ENCODE measurements around the gene PACSIN1. TPM values are rescaled to one million over a fixed set of nuclear protein-coding genes. Genes with fewer than 3 reads are reported as not detected.
A peak's percentile ranks its signal among the peaks of the same experiment; 100 is the strongest.

The PACSIN1 gene
- total and polyA plus RNA-seq, 7 donors, result 0.36 to 1.9 (median 0.68) TPM; not detected in 2

GRCh38 chr6:34544052-34544604, 78.3 kb downstream of the PACSIN1 start:
- H3K27ac ChIP-seq, result no peak overlapping the region
- intact Hi-C loops (cut with DNase I), result no loop called here
- WGBS, 2 donors, result 93 to 94% methylated on average over 27 of the region's 27 CpGs
- no peaks in the 10 kb centered on the region for H3K36me3 ChIP-seq
- DNase-seq, result no peak
- H3K27me3 ChIP-seq, result no peaks in the 10 kb centered on the region
- no peaks in the 10 kb centered on the region for H3K9me3 ChIP-seq
- TF ChIP-seq POLR2A (IDR thresholded peaks at IDR 0.05) (no peak), POLR2AphosphoS5 (IDR thresholded peaks at IDR 0.05) (no peak), EP300 (IDR thresholded peaks at IDR 0.05) (no peak)
- TF ChIP-seq, protein P1, sequence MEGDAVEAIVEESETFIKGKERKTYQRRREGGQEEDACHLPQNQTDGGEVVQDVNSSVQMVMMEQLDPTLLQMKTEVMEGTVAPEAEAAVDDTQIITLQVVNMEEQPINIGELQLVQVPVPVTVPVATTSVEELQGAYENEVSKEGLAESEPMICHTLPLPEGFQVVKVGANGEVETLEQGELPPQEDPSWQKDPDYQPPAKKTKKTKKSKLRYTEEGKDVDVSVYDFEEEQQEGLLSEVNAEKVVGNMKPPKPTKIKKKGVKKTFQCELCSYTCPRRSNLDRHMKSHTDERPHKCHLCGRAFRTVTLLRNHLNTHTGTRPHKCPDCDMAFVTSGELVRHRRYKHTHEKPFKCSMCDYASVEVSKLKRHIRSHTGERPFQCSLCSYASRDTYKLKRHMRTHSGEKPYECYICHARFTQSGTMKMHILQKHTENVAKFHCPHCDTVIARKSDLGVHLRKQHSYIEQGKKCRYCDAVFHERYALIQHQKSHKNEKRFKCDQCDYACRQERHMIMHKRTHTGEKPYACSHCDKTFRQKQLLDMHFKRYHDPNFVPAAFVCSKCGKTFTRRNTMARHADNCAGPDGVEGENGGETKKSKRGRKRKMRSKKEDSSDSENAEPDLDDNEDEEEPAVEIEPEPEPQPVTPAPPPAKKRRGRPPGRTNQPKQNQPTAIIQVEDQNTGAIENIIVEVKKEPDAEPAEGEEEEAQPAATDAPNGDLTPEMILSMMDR (IDR thresholded peaks at IDR 0.05), result no peak
- H3K4me3 ChIP-seq, result no peak overlapping the region
- H3K4me1 ChIP-seq, result peaks cover 0 to 16% (median 11%) of the 10 kb centered on the region in 4 donors

- Histone ChIP-seq H3K27ac (no peak overlapping the region), H3K4me1 (peaks cover 0 to 16% (median 11%) of the 10 kb centered on the region in 4 donors), H3K4me3 (no peak overlapping the region), H3K36me3 (no peaks in the 10 kb centered on the region), H3K9me3 (no peaks in the 10 kb centered on the region), H3K27me3 (no peaks in the 10 kb centered on the region)
- WGBS, 2 donors, result 50 to 79% methylated on average over 13 of the region's 13 CpGs
- intact Hi-C loops (cut with DNase I), result no loop called here
- DNase-seq, result no peak
- no peak for TF ChIP-seq POLR2A (IDR thresholded peaks at IDR 0.05)
- no peak for TF ChIP-seq POLR2AphosphoS5 (IDR thresholded peaks at IDR 0.05)
- no peak for TF ChIP-seq EP300 (IDR thresholded peaks at IDR 0.05)
- TF ChIP-seq, protein P1 (IDR thresholded peaks at IDR 0.05), result no peak
Observed at GRCh38 chr6:34544776-34545471, 79.0 kb downstream of the PACSIN1 start.

DNA sequence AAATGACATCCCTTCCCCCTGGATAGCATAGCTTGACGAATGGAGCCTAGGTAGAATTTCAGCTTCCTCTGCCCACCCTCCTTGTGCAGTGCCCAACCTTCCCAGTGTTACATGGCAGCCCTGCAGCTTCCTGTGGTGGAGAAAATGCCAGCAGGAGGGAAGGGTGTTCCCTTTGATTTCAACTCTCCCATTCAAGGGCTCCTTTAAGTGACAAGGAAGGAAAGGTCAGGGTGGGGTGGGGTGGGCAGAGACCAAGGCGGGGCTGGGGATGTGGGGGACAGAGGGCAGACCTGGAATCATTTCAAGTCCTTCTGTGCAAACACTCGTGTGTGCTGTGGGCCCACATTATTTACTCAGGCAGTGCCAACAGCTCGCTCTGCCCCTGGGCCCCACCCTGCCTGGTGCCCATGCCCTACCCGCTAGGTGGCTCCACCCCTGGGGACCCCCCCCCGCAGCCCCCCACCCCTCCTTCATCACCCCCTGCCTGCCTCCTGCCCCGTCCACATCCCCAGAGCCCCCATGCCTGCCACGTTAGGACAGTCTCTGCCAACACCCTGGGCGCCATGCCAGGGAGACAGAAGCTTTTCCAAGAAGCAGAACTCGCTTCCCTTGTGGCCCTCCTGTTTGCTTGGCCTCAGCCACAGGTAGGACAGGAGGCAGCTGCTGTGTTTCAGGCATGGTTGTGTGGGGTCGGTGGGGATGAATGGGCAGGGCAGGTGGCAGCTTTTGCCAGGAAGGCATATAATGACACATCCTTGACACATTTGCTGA, 80.9 kb downstream of the PACSIN1 start:
- TF ChIP-seq EP300 (IDR thresholded peaks at IDR 0.05), result no peak
- TF ChIP-seq POLR2A (IDR thresholded peaks at IDR 0.05), result no peak
- no peak for TF ChIP-seq POLR2AphosphoS5 (IDR thresholded peaks at IDR 0.05)
- TF ChIP-seq, protein P1 (IDR thresholded peaks at IDR 0.05), result no peak
- intact Hi-C loops (cut with DNase I), result no loop called here
- H3K27me3 ChIP-seq, result no peaks in the 10 kb centered on the region
- no peaks in the 10 kb centered on the region for H3K9me3 ChIP-seq
- DNase-seq, result peak; percentile 82
- peak overlapping the region in 1 of 4 donors; percentile 3 for H3K27ac ChIP-seq
- H3K4me1 ChIP-seq, result peaks cover 0 to 16% (median 11%) of the 10 kb centered on the region in 4 donors
- H3K4me3 ChIP-seq, result no peak overlapping the region
- 8 to 33% methylated on average over 11 of the region's 11 CpGs for WGBS, 2 donors
- no peaks in the 10 kb centered on the region for H3K36me3 ChIP-seq

DNA sequence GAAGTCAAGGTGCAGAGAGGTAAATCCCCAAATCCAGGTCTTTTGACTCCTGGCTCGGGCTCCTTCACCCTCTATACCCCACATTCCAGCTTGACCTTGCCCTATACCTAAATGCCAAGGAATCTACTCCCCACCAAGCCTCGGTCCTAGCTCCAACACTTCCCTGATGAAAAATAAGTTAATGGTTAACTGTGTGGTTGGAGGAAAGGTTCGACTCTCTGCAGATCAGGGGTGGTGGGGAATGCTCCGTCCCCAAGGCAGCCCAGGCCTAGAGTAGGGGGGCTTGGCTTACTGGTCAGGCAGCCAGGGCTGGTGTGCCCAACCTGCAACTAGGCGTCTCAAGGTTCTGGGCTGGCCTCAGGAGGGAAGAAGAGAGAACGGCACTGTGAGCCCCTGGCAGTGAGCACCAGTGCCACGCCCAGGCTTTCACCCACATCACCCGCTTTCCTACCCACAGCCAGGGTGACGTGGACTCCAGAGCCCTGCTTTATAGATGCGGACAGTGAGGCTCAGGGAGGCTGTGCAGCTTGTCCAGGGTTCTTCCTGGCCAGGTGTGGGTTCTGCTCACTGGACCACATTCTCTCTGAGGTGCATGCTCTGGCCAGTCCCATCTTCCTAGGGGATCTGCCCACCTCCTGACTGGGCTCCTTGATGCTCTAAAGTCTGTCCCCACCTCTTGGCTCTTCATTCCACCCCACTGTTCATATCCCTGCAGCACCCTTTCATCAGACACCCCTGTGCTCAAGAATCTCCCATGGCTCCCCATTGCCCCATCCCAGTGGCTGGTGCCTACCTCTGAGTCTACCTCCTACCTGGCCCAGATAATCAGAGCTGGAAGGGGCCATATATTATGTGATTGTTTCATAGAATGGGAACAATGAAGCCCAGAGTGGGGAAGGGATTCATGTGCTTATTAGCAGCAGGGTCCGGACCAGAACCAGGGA, 82.1 kb downstream of the PACSIN1 start:
- no peaks in the 10 kb centered on the region for H3K9me3 ChIP-seq
- DNase-seq, result no peak
- WGBS, 2 donors, result 26 to 73% methylated on average over 11 of the region's 11 CpGs
- no peaks in the 10 kb centered on the region for H3K27me3 ChIP-seq
- H3K4me3 ChIP-seq, result no peak overlapping the region
- intact Hi-C loops (cut with DNase I), result no loop called here
- no peak for TF ChIP-seq EP300 (IDR thresholded peaks at IDR 0.05)
- TF ChIP-seq POLR2A (IDR thresholded peaks at IDR 0.05), result no peak
- TF ChIP-seq POLR2AphosphoS5 (IDR thresholded peaks at IDR 0.05), result no peak
- TF ChIP-seq, protein P1 (IDR thresholded peaks at IDR 0.05), result no peak
- H3K27ac ChIP-seq, result no peak overlapping the region
- no peaks in the 10 kb centered on the region for H3K36me3 ChIP-seq
- peaks cover 0 to 16% (median 11%) of the 10 kb centered on the region in 4 donors for H3K4me1 ChIP-seq
